PC-9 (cell line): Measurements from ENCODE around the gene ARFGEF3. TPM values are rescaled to one million over a fixed set of nuclear protein-coding genes. Genes with fewer than 3 reads are reported as not detected.
A peak's percentile ranks its signal among the peaks of the same experiment; 100 is the strongest.

Experiments
- BruUV-seq: library from RNA; stranded (reverse); fragments of 400-500 nt; replicated peaks from 2 replicates; lab custom pipeline; 2021; lab: Mats Ljungman, UMichigan
- CTCF ChIA-PET: fragments of 300-600 bp; sonication (Branson Sonifier 250); formaldehyde crosslinking; loops from one replicate; lab custom pipeline; 2022; ENCODE audit warnings: antibody characterized with exemption; lab: Charles Lee
- POLR2A ChIA-PET: fragments of 300-600 bp; sonication (Branson Sonifier 250); formaldehyde crosslinking; loops from one replicate; lab custom pipeline; 2022; ENCODE audit warnings: antibody characterized with exemption; ENCODE audit not compliant: unreplicated experiment; lab: Charles Lee
- DNase-seq, 2 experiments: peaks; one replicate each; pipeline versions ENCODE4 v3.0.0 to v3.0.0-alpha.2; 2015 to 2022; ENCODE audit warnings: mixed read lengths in 1 of 2
- H2AFZ ChIP-seq: fragments of 200-600 bp; sonication (generic); 2 replicates; pipeline ENCODE4 v1.8.1; 2017; ENCODE audit warnings: antibody characterized with exemption
- H3F3A ChIP-seq: fragments of 200-600 bp; sonication (generic); 2 replicates; pipeline ENCODE4 v1.8.1; 2017; ENCODE audit warnings: antibody characterized with exemption, mild to moderate bottlenecking, low read depth; ENCODE audit not compliant: insufficient read depth
- H3K27ac ChIP-seq: fragments of 200-600 bp; sonication (generic); 2 replicates; pipeline ENCODE4 v1.6.1; 2016; ENCODE audit warnings: mixed run types
- H3K27me3 ChIP-seq: fragments of 200-600 bp; sonication (generic); 2 replicates; pipeline ENCODE4 v1.6.1; 2016; ENCODE audit warnings: low read depth, mixed run types; ENCODE audit not compliant: insufficient read depth
- H3K36me3 ChIP-seq: fragments of 200-600 bp; sonication (generic); 2 replicates; pipeline ENCODE4 v1.6.1; 2016; ENCODE audit warnings: low read depth, mixed run types
- H3K4me1 ChIP-seq: fragments of 200-600 bp; sonication (generic); replicated peaks from 2 replicates; pipeline ENCODE4 v1.6.1; 2016; ENCODE audit warnings: mixed run types; ENCODE audit not compliant: insufficient read depth
- H3K4me2 ChIP-seq: fragments of 200-600 bp; sonication (generic); 2 replicates; pipeline ENCODE4 v1.6.1; 2017; ENCODE audit warnings: mixed run types
- H3K4me3 ChIP-seq: fragments of 200-600 bp; sonication (generic); 2 replicates; pipeline ENCODE4 v1.6.1; 2016; ENCODE audit warnings: mixed run types
- H3K79me2 ChIP-seq: fragments of 200-600 bp; sonication (generic); 2 replicates; pipeline ENCODE4 v1.6.1; 2017; ENCODE audit warnings: low read depth, mixed run types
- H3K9me2 ChIP-seq: fragments of 200-600 bp; sonication (generic); 2 replicates; pipeline ENCODE4 v1.8.1; 2017; ENCODE audit warnings: mild to moderate bottlenecking; ENCODE audit not compliant: insufficient read depth
- H3K9me3 ChIP-seq: fragments of 200-600 bp; sonication (generic); 2 replicates; pipeline ENCODE4 v1.8.1; 2016; ENCODE audit warnings: low read depth; ENCODE audit not compliant: insufficient read depth
- H4K20me1 ChIP-seq: fragments of 200-600 bp; sonication (generic); 2 replicates; pipeline ENCODE4 v1.8.1; 2017; ENCODE audit not compliant: insufficient read depth
- CTCF ChIP-seq: fragments of 200-600 bp; sonication (generic); conservative IDR thresholded peaks from 2 replicates; pipeline ENCODE4 v1.6.1; 2017; ENCODE audit warnings: mixed run types, antibody characterized with exemption, mild to moderate bottlenecking, moderate library complexity
- EZH2 ChIP-seq: fragments of 200-600 bp; sonication (generic); IDR thresholded peaks from 2 replicates; pipeline ENCODE4 v1.8.0; 2017; ENCODE audit warnings: antibody characterized with exemption, low read depth
- intact Hi-C: fragments of 100-400 bp; cut with micrococcal nuclease; formaldehyde crosslinking; loops from one replicate; pipeline ENCODE4 v1.10.0; 2022; ENCODE audit not compliant: unreplicated experiment
- total RNA-seq: library from RNA; stranded (reverse); gene quantifications from 2 replicates; pipeline ENCODE4 v1.2.3, GENCODE V29; 2021

Gene ARFGEF3
- total RNA-seq, 1 experiment from 2014 or later = 9.9 TPM

GRCh38 chr6:138160329-138161087 lies 1.2 kb upstream of the ARFGEF3 start:
- peaks cover 36% of the 10 kb centered on the region for H3K79me2 ChIP-seq
- peak overlapping the region; percentile 86 for H3K4me2 ChIP-seq
- no TSS peak for BruUV-seq
- no peaks in the 10 kb centered on the region for H3K36me3 ChIP-seq
- no peaks in the 10 kb centered on the region; the same call in none of the 2 replicates for H4K20me1 ChIP-seq
- peak overlapping the region; percentile 62 for H3K4me3 ChIP-seq
- POLR2A ChIA-PET = no interaction called here
- H2AFZ ChIP-seq = peak overlapping the region; percentile 88
- peak in 1 of 2 experiments; percentile 33 for DNase-seq
- peaks cover 24% of the 10 kb centered on the region for H3K4me1 ChIP-seq
- no peaks in the 10 kb centered on the region for H3K27me3 ChIP-seq
- intact Hi-C loops = loop anchor here (5.0 kb wide), 2 partner anchors 72 to 242 kb away; partner anchors contain the start of gene HEBP2
- no peak for TF ChIP-seq EZH2
- TF ChIP-seq CTCF = no peak
- H3F3A ChIP-seq = peaks cover 19% of the 10 kb centered on the region; the same call in 1 of the 2 replicates
- H3K9me3 ChIP-seq = no peaks in the 10 kb centered on the region
- CTCF ChIA-PET = no interaction called here
- H3K27ac ChIP-seq = 0 out of 2 replicates have a peak overlapping the region, but pooled peaks have one; percentile 36
- H3K9me2 ChIP-seq = no peaks in the 10 kb centered on the region

- no peak for TF ChIP-seq EZH2
- TF ChIP-seq CTCF = no peak
- TSS peak; percentile 41 for BruUV-seq
- Histone ChIP-seq H3K9me2 (no peaks in the 10 kb centered on the region), H3K27ac (peak overlapping the region; percentile 36), H3K4me2 (peak overlapping the region; percentile 86), H3K9me3 (no peaks in the 10 kb centered on the region), H2AFZ (peak overlapping the region; percentile 88), H3K4me3 (peak overlapping the region; percentile 62), H3K4me1 (peaks cover 24% of the 10 kb centered on the region), H4K20me1 (no peaks in the 10 kb centered on the region; the same call in none of the 2 replicates), H3F3A (peaks cover 19% of the 10 kb centered on the region; the same call in 1 of the 2 replicates), H3K36me3 (no peaks in the 10 kb centered on the region), H3K27me3 (no peaks in the 10 kb centered on the region), H3K79me2 (peaks cover 41% of the 10 kb centered on the region)
- ChIA-PET CTCF (no interaction called here), POLR2A (no interaction called here)
- DNase-seq = peak in 1 of 2 experiments; percentile 3
- intact Hi-C loops = loop anchor here (5.0 kb wide), 2 partner anchors 71 to 241 kb away; partner anchors contain the start of gene HEBP2
Observed at GRCh38 chr6:138161088-138161337, 726 bp upstream of the ARFGEF3 start.

GRCh38 chr6:138162111-138162954 lies 594 bp downstream of the ARFGEF3 start:
- Histone ChIP-seq H3K9me3 (no peaks in the 10 kb centered on the region), H3K27ac (peak overlapping the region; percentile 52), H3F3A (peaks cover 19% of the 10 kb centered on the region; the same call in 1 of the 2 replicates), H3K4me2 (peak overlapping the region; percentile 86), H4K20me1 (no peaks in the 10 kb centered on the region; the same call in none of the 2 replicates), H3K79me2 (peaks cover 53% of the 10 kb centered on the region), H3K4me3 (peak overlapping the region; percentile 62), H3K9me2 (no peaks in the 10 kb centered on the region), H3K4me1 (peaks cover 24% of the 10 kb centered on the region), H3K27me3 (no peaks in the 10 kb centered on the region), H2AFZ (peak overlapping the region; percentile 88), H3K36me3 (no peaks in the 10 kb centered on the region)
- CTCF ChIA-PET = no interaction called here
- intact Hi-C loops = loop anchor here (5.0 kb wide), 2 partner anchors 70 to 240 kb away; partner anchors contain the start of gene HEBP2
- no peak for TF ChIP-seq CTCF
- no peak for TF ChIP-seq EZH2
- DNase-seq = peak in 1 of 2 experiments; percentile 68
- POLR2A ChIA-PET = interaction anchor here (0.5 to 0.7 kb wide), 3 partner anchors 46 to 728 kb away, joined by 8 to 14 read pairs (median 8); no protein-coding TSS in a partner anchor
- BruUV-seq = TSS peak; percentile 55
